Measurements from ENCODE around the gene SMCR8. TPM values are rescaled to one million over a fixed set of nuclear protein-coding genes. Genes with fewer than 3 reads are reported as not detected.

SMCR8 gene
- total RNA-seq, 1 experiment from 2014 or later, result 23.5 TPM

- Histone ChIP-seq H3K27me3 (replicated peaks; ENCODE audit: insufficient read depth, low read depth, low read length, poor library complexity) (no peaks in the 10 kb centered on the region), H3K4me1 (ENCODE audit: insufficient read depth, low read length, poor library complexity, severe bottlenecking) (no peaks in the 10 kb centered on the region), H3K27ac (ENCODE audit: low read depth, low read length, poor library complexity, severe bottlenecking) (no peak overlapping the region), H3K9me3 (ENCODE audit: low read depth, low read length, poor library complexity, severe bottlenecking) (no peaks in the 10 kb centered on the region), H3K4me3 (ENCODE audit: low read depth, low read length, poor library complexity, severe bottlenecking) (no peak overlapping the region), H3K36me3 (ENCODE audit: insufficient read depth, low read length, poor library complexity, severe bottlenecking) (peaks cover 76% of the 10 kb centered on the region)
- no TSS peak for BruUV-seq (replicated peaks)
- ChIA-PET CTCF (no interaction called here), POLR2A (ENCODE audit: low non-redundant PET) (no interaction called here)
- intact Hi-C loops (cut with micrococcal nuclease; ENCODE audit: unreplicated experiment), result no loop called here
- DNase-seq (ENCODE audit: low spot score), result no peak
- TF ChIP-seq EZH2 (IDR thresholded peaks at IDR 0.05; ENCODE audit: borderline replicate concordance, low read depth, low read length, poor library complexity, severe bottlenecking) (no peak), CTCF (conservative IDR thresholded peaks at IDR 0.05; ENCODE audit: low read depth, low read length) (no peak)
These were observed 36.2 kb upstream of the SMCR8 start for GRCh38 chr17:18278867-18279266.

- no TSS peak for BruUV-seq (replicated peaks)
- CTCF ChIA-PET, result interaction anchor here (0.6 kb wide), 1 partner anchor 64 kb away, joined by 4 read pairs; no protein-coding TSS in a partner anchor
- TF ChIP-seq CTCF (conservative IDR thresholded peaks at IDR 0.05; ENCODE audit: low read depth, low read length) (no peak), EZH2 (IDR thresholded peaks at IDR 0.05; ENCODE audit: borderline replicate concordance, low read depth, low read length, poor library complexity, severe bottlenecking) (no peak)
- peaks cover 79% of the 10 kb centered on the region for H3K36me3 ChIP-seq (ENCODE audit: insufficient read depth, low read length, poor library complexity, severe bottlenecking)
- POLR2A ChIA-PET (ENCODE audit: low non-redundant PET), result interaction anchor here (0.6 kb wide), 1 partner anchor 64 kb away, joined by 4 read pairs; no protein-coding TSS in a partner anchor
- no peaks in the 10 kb centered on the region for H3K4me1 ChIP-seq (ENCODE audit: insufficient read depth, low read length, poor library complexity, severe bottlenecking)
- H3K27ac ChIP-seq (ENCODE audit: low read depth, low read length, poor library complexity, severe bottlenecking), result no peak overlapping the region
- no peaks in the 10 kb centered on the region for H3K27me3 ChIP-seq (replicated peaks; ENCODE audit: insufficient read depth, low read depth, low read length, poor library complexity)
- intact Hi-C loops (cut with micrococcal nuclease; ENCODE audit: unreplicated experiment), result no loop called here
- H3K9me3 ChIP-seq (ENCODE audit: low read depth, low read length, poor library complexity, severe bottlenecking), result no peaks in the 10 kb centered on the region
- H3K4me3 ChIP-seq (ENCODE audit: low read depth, low read length, poor library complexity, severe bottlenecking), result no peak overlapping the region
- DNase-seq (ENCODE audit: low spot score), result no peak
These were observed 34.8 kb upstream of the SMCR8 start for GRCh38 chr17:18280249-18280648.

GRCh38 chr17:18280766-18281371 is 34.2 kb upstream of the SMCR8 start:
- Histone ChIP-seq H3K36me3 (ENCODE audit: insufficient read depth, low read length, poor library complexity, severe bottlenecking) (peaks cover 84% of the 10 kb centered on the region), H3K4me1 (ENCODE audit: insufficient read depth, low read length, poor library complexity, severe bottlenecking) (no peaks in the 10 kb centered on the region), H3K4me3 (ENCODE audit: low read depth, low read length, poor library complexity, severe bottlenecking) (no peak overlapping the region), H3K9me3 (ENCODE audit: low read depth, low read length, poor library complexity, severe bottlenecking) (no peaks in the 10 kb centered on the region), H3K27me3 (replicated peaks; ENCODE audit: insufficient read depth, low read depth, low read length, poor library complexity) (no peaks in the 10 kb centered on the region), H3K27ac (ENCODE audit: low read depth, low read length, poor library complexity, severe bottlenecking) (no peak overlapping the region)
- no TSS peak for BruUV-seq (replicated peaks)
- intact Hi-C loops (cut with micrococcal nuclease; ENCODE audit: unreplicated experiment), result no loop called here
- TF ChIP-seq CTCF (conservative IDR thresholded peaks at IDR 0.05; ENCODE audit: low read depth, low read length) (no peak), EZH2 (IDR thresholded peaks at IDR 0.05; ENCODE audit: borderline replicate concordance, low read depth, low read length, poor library complexity, severe bottlenecking) (no peak)
- CTCF ChIA-PET, result no interaction called here
- DNase-seq (ENCODE audit: low spot score), result no peak
- POLR2A ChIA-PET (ENCODE audit: low non-redundant PET), result interaction anchor here (0.6 kb wide), 1 partner anchor 63 kb away, joined by 4 read pairs; no protein-coding TSS in a partner anchor

Data from A673 (cell line).